ENCODE data around the gene LRPAP1.

LRPAP1 gene

GRCh38 chr4:3532751-3533422 is 665 bp upstream of the LRPAP1 start:
- Histone ChIP-seq H3K36me3 (ENCODE audit: control insufficient read depth in 2 of 2, insufficient read depth in 2 of 2, low read length in 2 of 2) (peaks cover 7 to 15% of the 10 kb centered on the region in 2 donors), H3K9ac (ENCODE audit: low read depth in 1 of 2, low read length in 2 of 2) (no peak overlapping the region), H3K4me1 (ENCODE audit: control insufficient read depth in 2 of 2, insufficient read depth in 2 of 2, low read length in 2 of 2) (peaks cover 14 to 23% of the 10 kb centered on the region in 2 donors), H3K9me3 (ENCODE audit: control insufficient read depth in 2 of 2, low read length in 2 of 2) (no peaks in the 10 kb centered on the region), H3K27ac (ENCODE audit: low read depth in 2 of 2, low read length in 2 of 2) (no peak overlapping the region), H3K4me3 (ENCODE audit: low read length in 2 of 2) (peak overlapping the region; percentile 73 to 77), H3K27me3 (ENCODE audit: control insufficient read depth in 2 of 2, insufficient read depth in 2 of 2, low read length in 2 of 2) (no peaks in the 10 kb centered on the region)

DNA sequence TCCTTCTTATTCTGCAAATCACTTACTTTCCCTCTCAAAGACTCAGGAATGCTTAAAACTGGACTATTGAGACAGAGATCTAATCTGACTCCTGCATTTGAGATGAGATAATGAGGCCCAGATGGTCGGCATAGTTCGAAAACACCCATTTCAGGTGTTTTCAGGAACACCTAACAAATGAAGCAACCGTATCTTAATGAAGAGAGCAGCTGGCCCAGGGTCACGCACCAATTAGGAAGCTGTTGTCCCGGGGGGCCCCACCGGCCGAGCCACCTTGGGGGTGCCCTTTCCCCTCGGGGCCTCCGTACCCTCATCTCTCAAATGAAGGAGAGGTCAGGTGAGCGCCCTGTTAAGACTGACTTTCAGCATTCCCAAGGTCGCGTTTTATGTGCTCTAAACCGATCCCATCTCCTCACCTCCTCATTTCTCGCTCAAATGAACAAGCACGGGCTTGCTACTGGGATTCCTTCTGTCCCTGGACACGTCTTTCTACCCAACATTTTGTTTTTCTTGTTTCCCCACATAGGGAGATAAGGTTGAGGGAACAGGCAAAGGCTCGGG is 824 bp downstream of the LRPAP1 start:
- Histone ChIP-seq H3K9me3 (ENCODE audit: control insufficient read depth in 2 of 2, low read length in 2 of 2) (no peaks in the 10 kb centered on the region), H3K27me3 (ENCODE audit: control insufficient read depth in 2 of 2, insufficient read depth in 2 of 2, low read length in 2 of 2) (no peaks in the 10 kb centered on the region), H3K9ac (ENCODE audit: low read depth in 1 of 2, low read length in 2 of 2) (peak overlapping the region; percentile 84 to 87), H3K27ac (ENCODE audit: low read depth in 2 of 2, low read length in 2 of 2) (peak overlapping the region in 1 of 2 donors; percentile 61), H3K4me3 (ENCODE audit: low read length in 2 of 2) (peak overlapping the region; percentile 87 to 94), H3K36me3 (ENCODE audit: control insufficient read depth in 2 of 2, insufficient read depth in 2 of 2, low read length in 2 of 2) (peaks cover 7 to 15% of the 10 kb centered on the region in 2 donors), H3K4me1 (ENCODE audit: control insufficient read depth in 2 of 2, insufficient read depth in 2 of 2, low read length in 2 of 2) (peaks cover 14 to 23% of the 10 kb centered on the region in 2 donors)

DNA sequence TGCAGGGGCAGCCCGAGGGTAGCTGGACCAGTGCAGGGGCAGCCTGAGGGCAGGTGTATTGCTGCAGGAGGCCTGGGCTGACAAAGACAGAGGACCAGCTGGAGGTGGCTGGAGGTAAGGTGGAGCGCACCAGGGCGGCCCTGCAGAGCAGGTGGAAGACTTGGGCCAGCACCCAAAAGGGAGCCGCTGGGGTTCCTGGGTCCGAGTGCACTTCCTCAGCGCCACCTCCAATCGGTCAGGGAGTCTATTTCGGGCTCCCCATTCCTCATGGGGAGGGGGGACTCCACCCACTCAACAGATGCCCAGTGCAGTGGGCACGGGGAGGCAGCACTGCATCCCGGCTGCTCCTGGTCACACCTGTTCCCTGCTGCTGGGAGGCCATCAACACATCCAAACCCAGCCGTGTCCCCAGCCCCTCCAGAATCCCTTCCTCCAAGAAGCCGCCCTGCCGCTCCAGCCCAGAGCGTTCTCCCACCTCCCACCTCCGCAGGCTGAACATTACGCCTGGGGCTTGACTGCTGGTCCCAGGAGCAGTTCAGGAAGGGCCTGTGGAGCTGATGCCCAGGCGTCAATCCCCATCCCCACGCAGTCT is 1.5 kb downstream of the LRPAP1 start:
- peak overlapping the region; percentile 84 to 87 for H3K9ac ChIP-seq (ENCODE audit: low read depth in 1 of 2, low read length in 2 of 2)
- peaks cover 14 to 23% of the 10 kb centered on the region in 2 donors for H3K4me1 ChIP-seq (ENCODE audit: control insufficient read depth in 2 of 2, insufficient read depth in 2 of 2, low read length in 2 of 2)
- H3K27ac ChIP-seq (ENCODE audit: low read depth in 2 of 2, low read length in 2 of 2) = no peak overlapping the region

GRCh38 chr4:3530051-3530450 is 2.2 kb downstream of the LRPAP1 start:
- no peaks in the 10 kb centered on the region for H3K9me3 ChIP-seq (ENCODE audit: control insufficient read depth in 2 of 2, low read length in 2 of 2)
- no peak overlapping the region for H3K27ac ChIP-seq (ENCODE audit: low read depth in 2 of 2, low read length in 2 of 2)
- H3K9ac ChIP-seq (ENCODE audit: low read depth in 1 of 2, low read length in 2 of 2) = no peak overlapping the region
- H3K27me3 ChIP-seq (ENCODE audit: control insufficient read depth in 2 of 2, insufficient read depth in 2 of 2, low read length in 2 of 2) = no peaks in the 10 kb centered on the region
- no peak overlapping the region for H3K4me3 ChIP-seq (ENCODE audit: low read length in 2 of 2)
- H3K4me1 ChIP-seq (ENCODE audit: control insufficient read depth in 2 of 2, insufficient read depth in 2 of 2, low read length in 2 of 2) = peaks cover 14 to 23% of the 10 kb centered on the region in 2 donors
- peaks cover 9 to 21% of the 10 kb centered on the region in 2 donors for H3K36me3 ChIP-seq (ENCODE audit: control insufficient read depth in 2 of 2, insufficient read depth in 2 of 2, low read length in 2 of 2)

More for the DNA sequence above, 1.5 kb downstream of the LRPAP1 start:
- Histone ChIP-seq H3K9me3 (ENCODE audit: control insufficient read depth in 2 of 2, low read length in 2 of 2) (no peaks in the 10 kb centered on the region), H3K36me3 (ENCODE audit: control insufficient read depth in 2 of 2, insufficient read depth in 2 of 2, low read length in 2 of 2) (peaks cover 7 to 17% of the 10 kb centered on the region in 2 donors), H3K4me3 (ENCODE audit: low read length in 2 of 2) (peak overlapping the region; percentile 87 to 94), H3K27me3 (ENCODE audit: control insufficient read depth in 2 of 2, insufficient read depth in 2 of 2, low read length in 2 of 2) (no peaks in the 10 kb centered on the region)

GRCh38 chr4:3529363-3529762 is 2.9 kb downstream of the LRPAP1 start:
- Histone ChIP-seq H3K27me3 (ENCODE audit: control insufficient read depth in 2 of 2, insufficient read depth in 2 of 2, low read length in 2 of 2) (no peaks in the 10 kb centered on the region), H3K4me1 (ENCODE audit: control insufficient read depth in 2 of 2, insufficient read depth in 2 of 2, low read length in 2 of 2) (peaks cover 14 to 23% of the 10 kb centered on the region in 2 donors), H3K9me3 (ENCODE audit: control insufficient read depth in 2 of 2, low read length in 2 of 2) (no peaks in the 10 kb centered on the region), H3K27ac (ENCODE audit: low read depth in 2 of 2, low read length in 2 of 2) (no peak overlapping the region), H3K9ac (ENCODE audit: low read depth in 1 of 2, low read length in 2 of 2) (no peak overlapping the region), H3K4me3 (ENCODE audit: low read length in 2 of 2) (no peak overlapping the region), H3K36me3 (ENCODE audit: control insufficient read depth in 2 of 2, insufficient read depth in 2 of 2, low read length in 2 of 2) (peaks cover 16 to 26% of the 10 kb centered on the region in 2 donors)

DNA sequence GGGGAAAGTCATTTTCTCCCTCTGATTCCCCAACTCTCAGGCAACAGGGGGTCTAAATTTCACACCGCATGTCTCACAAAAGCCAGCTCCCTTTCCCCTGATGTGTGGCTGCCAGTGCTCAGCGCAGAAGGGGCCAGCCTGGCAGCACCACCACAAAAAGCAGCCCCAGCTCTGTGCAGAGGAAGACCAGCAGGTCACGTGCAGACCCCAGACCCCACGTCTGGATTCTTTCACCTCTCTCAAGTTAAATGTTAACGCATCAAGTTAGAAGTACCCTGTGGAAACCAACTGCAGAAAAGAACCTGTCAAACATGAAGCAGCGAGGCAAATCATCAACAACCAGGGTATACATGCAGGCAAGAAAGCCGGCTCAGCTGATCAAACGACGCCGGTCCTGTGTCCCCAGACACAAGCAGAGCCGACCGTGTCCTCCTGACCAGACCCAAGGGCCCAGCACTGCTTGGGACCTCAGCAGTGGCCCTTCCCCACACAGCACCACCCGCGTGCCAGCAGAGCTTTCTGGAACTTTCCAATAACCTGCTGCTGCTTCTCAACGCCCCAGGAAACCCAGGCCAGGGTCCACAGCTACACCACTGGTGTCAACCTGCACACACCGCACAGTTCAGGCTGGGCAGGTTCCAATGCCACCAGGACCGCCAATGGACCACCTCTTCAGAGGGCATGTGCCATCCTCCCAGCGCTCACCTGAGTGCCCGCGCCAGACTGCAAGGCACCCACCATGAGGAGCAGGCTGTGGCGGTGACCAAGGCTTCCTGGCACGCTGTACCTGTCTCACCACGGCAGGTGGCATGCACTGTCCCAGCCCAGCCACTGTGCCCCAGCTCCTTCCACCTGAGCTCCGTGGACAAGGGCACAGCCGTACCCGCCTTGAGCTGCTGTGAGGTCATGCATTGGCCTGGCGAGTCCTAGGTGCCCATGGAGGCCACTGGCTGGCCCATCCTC is 4.0 kb downstream of the LRPAP1 start:
- no peaks in the 10 kb centered on the region for H3K27me3 ChIP-seq (ENCODE audit: control insufficient read depth in 2 of 2, insufficient read depth in 2 of 2, low read length in 2 of 2)
- H3K27ac ChIP-seq (ENCODE audit: low read depth in 2 of 2, low read length in 2 of 2) = no peak overlapping the region
- H3K36me3 ChIP-seq (ENCODE audit: control insufficient read depth in 2 of 2, insufficient read depth in 2 of 2, low read length in 2 of 2) = peaks cover 24 to 34% of the 10 kb centered on the region in 2 donors
- H3K9me3 ChIP-seq (ENCODE audit: control insufficient read depth in 2 of 2, low read length in 2 of 2) = no peaks in the 10 kb centered on the region
- no peak overlapping the region for H3K4me3 ChIP-seq (ENCODE audit: low read length in 2 of 2)
- H3K9ac ChIP-seq (ENCODE audit: low read depth in 1 of 2, low read length in 2 of 2) = no peak overlapping the region
- peaks cover 14 to 23% of the 10 kb centered on the region in 2 donors for H3K4me1 ChIP-seq (ENCODE audit: control insufficient read depth in 2 of 2, insufficient read depth in 2 of 2, low read length in 2 of 2)

DNA sequence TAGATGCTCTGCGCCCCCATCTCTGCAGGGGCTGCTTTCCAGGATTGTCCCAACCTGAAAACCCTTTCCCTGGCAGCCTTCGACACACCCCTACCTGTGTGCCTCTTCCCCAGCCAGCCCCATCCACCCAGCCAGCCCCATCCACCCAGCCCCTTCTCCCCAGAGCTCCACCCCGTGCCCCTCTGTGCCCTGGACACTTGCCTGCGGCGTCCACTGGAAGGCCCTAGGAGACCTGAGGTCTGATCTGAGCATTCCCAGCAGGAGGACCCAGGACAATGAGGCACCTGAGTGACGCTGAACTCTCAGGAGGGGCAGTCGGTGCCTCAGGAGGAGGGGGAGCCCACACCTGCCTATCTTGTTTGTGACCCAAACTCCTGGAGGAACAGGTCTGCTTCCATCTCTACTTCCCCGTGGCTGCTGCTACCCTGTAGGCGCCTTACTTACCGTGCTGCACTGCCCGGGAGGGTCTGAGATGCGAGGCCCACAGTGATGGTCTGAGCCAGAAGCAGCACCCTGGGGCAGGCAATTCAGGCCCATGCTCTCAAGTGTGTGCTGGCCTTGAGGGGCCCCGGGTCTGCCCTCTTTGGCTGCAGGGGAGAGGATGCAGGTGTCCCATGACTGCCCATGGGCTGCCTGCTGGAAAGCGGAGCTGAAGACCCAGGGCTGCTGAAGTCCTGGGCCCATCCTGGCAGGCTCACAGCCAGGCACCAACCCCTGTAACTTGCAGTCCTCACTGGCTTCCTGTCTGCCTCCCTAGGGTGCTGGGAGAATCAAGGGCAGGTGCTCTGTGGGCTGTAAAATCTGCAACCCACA is 4.9 kb downstream of the LRPAP1 start:
- Histone ChIP-seq H3K27me3 (ENCODE audit: control insufficient read depth in 2 of 2, insufficient read depth in 2 of 2, low read length in 2 of 2) (no peaks in the 10 kb centered on the region), H3K36me3 (ENCODE audit: control insufficient read depth in 2 of 2, insufficient read depth in 2 of 2, low read length in 2 of 2) (peaks cover 27 to 40% of the 10 kb centered on the region in 2 donors), H3K4me3 (ENCODE audit: low read length in 2 of 2) (no peak overlapping the region), H3K27ac (ENCODE audit: low read depth in 2 of 2, low read length in 2 of 2) (no peak overlapping the region), H3K4me1 (ENCODE audit: control insufficient read depth in 2 of 2, insufficient read depth in 2 of 2, low read length in 2 of 2) (peaks cover 14 to 19% of the 10 kb centered on the region in 2 donors), H3K9ac (ENCODE audit: low read depth in 1 of 2, low read length in 2 of 2) (no peak overlapping the region), H3K9me3 (ENCODE audit: control insufficient read depth in 2 of 2, low read length in 2 of 2) (no peaks in the 10 kb centered on the region)

DNA sequence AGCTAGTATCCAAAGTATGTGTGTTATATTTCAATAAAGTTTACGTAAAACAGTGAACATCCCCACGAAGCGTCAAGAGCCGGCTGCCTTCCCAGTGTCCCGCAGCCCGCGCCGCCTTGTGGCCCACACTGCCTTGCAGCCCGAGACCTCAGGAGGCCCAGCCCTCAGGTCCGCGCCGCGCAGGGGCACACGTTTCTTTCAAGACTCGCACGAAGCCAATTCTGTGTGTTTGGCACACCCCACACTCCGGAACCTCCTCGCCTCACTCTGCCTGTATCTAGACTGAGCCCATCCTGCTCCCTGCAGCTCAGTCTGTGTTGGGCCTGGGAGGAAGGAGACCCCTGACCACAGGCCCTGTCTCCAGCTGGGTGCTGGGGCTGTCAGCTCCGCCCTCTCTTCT is 5.8 kb downstream of the LRPAP1 start:
- Histone ChIP-seq H3K4me1 (ENCODE audit: control insufficient read depth in 2 of 2, insufficient read depth in 2 of 2, low read length in 2 of 2) (peaks cover 11 to 16% of the 10 kb centered on the region in 2 donors), H3K4me3 (ENCODE audit: low read length in 2 of 2) (no peak overlapping the region), H3K9ac (ENCODE audit: low read depth in 1 of 2, low read length in 2 of 2) (no peak overlapping the region), H3K9me3 (ENCODE audit: control insufficient read depth in 2 of 2, low read length in 2 of 2) (no peaks in the 10 kb centered on the region), H3K36me3 (ENCODE audit: control insufficient read depth in 2 of 2, insufficient read depth in 2 of 2, low read length in 2 of 2) (peaks cover 31 to 45% of the 10 kb centered on the region in 2 donors), H3K27me3 (ENCODE audit: control insufficient read depth in 2 of 2, insufficient read depth in 2 of 2, low read length in 2 of 2) (no peaks in the 10 kb centered on the region), H3K27ac (ENCODE audit: low read depth in 2 of 2, low read length in 2 of 2) (no peak overlapping the region)

Measured in mucosa of rectum (tissue), 2 donors.